ENCODE data around the gene CCL18.
"Not testable (repeated sequence)": the region's sequence is repeated elsewhere in the genome, so short reads cannot be mapped to it uniquely, and the experiment has no call there.

CCL18 gene

GRCh38 chr17:36071751-36072150, 7.7 kb downstream of the CCL18 start:
- no peak for DNase-seq (ENCODE audit: low read depth in 2 of 2, low spot score in 1 of 2)

- DNase-seq (ENCODE audit: low read depth in 2 of 2, low spot score in 1 of 2): peak in 1 of 2 donors; percentile 41
These were observed 8.5 kb downstream of the CCL18 start for GRCh38 chr17:36072431-36073121.

GRCh38 chr17:36074365-36074764, 10.3 kb downstream of the CCL18 start:
- no peak for DNase-seq (ENCODE audit: low read depth in 2 of 2, low spot score in 1 of 2)

- DNase-seq (ENCODE audit: low read depth in 2 of 2, low spot score in 1 of 2): not testable (repeated sequence)
These were observed 17.8 kb downstream of the CCL18 start for GRCh38 chr17:36081681-36082471.

- DNase-seq (ENCODE audit: low read depth in 2 of 2, low spot score in 1 of 2): peak; percentile 31 to 57
These were observed 18.5 kb downstream of the CCL18 start for GRCh38 chr17:36082482-36083120.

- DNase-seq (ENCODE audit: low read depth in 2 of 2, low spot score in 1 of 2): not testable (repeated sequence)
These were observed 19.6 kb downstream of the CCL18 start for GRCh38 chr17:36083691-36084090.

GRCh38 chr17:36085765-36086164, 21.7 kb downstream of the CCL18 start:
- no peak for DNase-seq (ENCODE audit: low read depth in 2 of 2, low spot score in 1 of 2)

GRCh38 chr17:36086791-36087190, 22.7 kb downstream of the CCL18 start:
- DNase-seq (ENCODE audit: low read depth in 2 of 2, low spot score in 1 of 2): no peak

GRCh38 chr17:36087471-36087870, 23.4 kb downstream of the CCL18 start:
- DNase-seq (ENCODE audit: low read depth in 2 of 2, low spot score in 1 of 2): not testable (repeated sequence)

GRCh38 chr17:36087897-36088572, 24.0 kb downstream of the CCL18 start:
- DNase-seq (ENCODE audit: low read depth in 2 of 2, low spot score in 1 of 2): not testable (repeated sequence)

GRCh38 chr17:36088670-36089338, 24.7 kb downstream of the CCL18 start:
- no peak for DNase-seq (ENCODE audit: low read depth in 2 of 2, low spot score in 1 of 2)

GRCh38 chr17:36089339-36089865, 25.3 kb downstream of the CCL18 start:
- no peak for DNase-seq (ENCODE audit: low read depth in 2 of 2, low spot score in 1 of 2)

GRCh38 chr17:36089888-36090836, 26.1 kb downstream of the CCL18 start, which contains the start of gene CCL3:
Gene CCL3 (minus strand): TSS chr17:36090143. CDS start chr17:36090058, 85 bp downstream.
- DNase-seq (ENCODE audit: low read depth in 2 of 2, low spot score in 1 of 2): no peak

GRCh38 chr17:36092230-36092629, 28.2 kb downstream of the CCL18 start:
- no peak for DNase-seq (ENCODE audit: low read depth in 2 of 2, low spot score in 1 of 2)

GRCh38 chr17:36092715-36093114, 28.6 kb downstream of the CCL18 start:
- not testable (repeated sequence) for DNase-seq (ENCODE audit: low read depth in 2 of 2, low spot score in 1 of 2)

GRCh38 chr17:36094232-36094631, 30.2 kb downstream of the CCL18 start:
- DNase-seq (ENCODE audit: low read depth in 2 of 2, low spot score in 1 of 2): no peak

GRCh38 chr17:36094746-36095145, 30.7 kb downstream of the CCL18 start:
- DNase-seq (ENCODE audit: low read depth in 2 of 2, low spot score in 1 of 2): no peak

GRCh38 chr17:36095992-36096391, 31.9 kb downstream of the CCL18 start:
- DNase-seq (ENCODE audit: low read depth in 2 of 2, low spot score in 1 of 2): no peak

- DNase-seq (ENCODE audit: low read depth in 2 of 2, low spot score in 1 of 2): not testable (repeated sequence)
These were observed 34.9 kb downstream of the CCL18 start for GRCh38 chr17:36099004-36099403.
